Immature natural killer cell (primary cell): ENCODE measurements around the gene SLC4A4. TPM values are rescaled to one million over a fixed set of nuclear protein-coding genes. Genes with fewer than 3 reads are reported as not detected.
A peak's percentile ranks its signal among the peaks of the same experiment; 100 is the strongest.

Experiments used
- DNase-seq, 3 donors: peaks; one replicate each; pipeline ENCODE4 v3.0.0; 2022; ENCODE audit warnings: mixed read lengths in 1 of 3
- H3K27ac Mint-ChIP-seq, 6 donors: one replicate each; pipeline ENCODE4 v1.8.0; 2020; ENCODE audit warnings: mixed read lengths in 6 of 6, mild to moderate bottlenecking in 5 of 6, inconsistent platforms in 4 of 6, moderate library complexity in 3 of 6
- H3K27me3 Mint-ChIP-seq, 3 donors: one replicate each; pipeline ENCODE4 v1.8.0; 2020 to 2021; ENCODE audit warnings: low read depth in 3 of 3, mild to moderate bottlenecking in 3 of 3, mixed read lengths in 3 of 3, moderate library complexity in 3 of 3, inconsistent platforms in 1 of 3
- H3K36me3 Mint-ChIP-seq, 3 donors: one replicate each; pipeline ENCODE4 v1.8.0; 2020; ENCODE audit warnings: mixed read lengths in 3 of 3, inconsistent platforms in 2 of 3, mild to moderate bottlenecking in 2 of 3
- H3K4me1 Mint-ChIP-seq, 2 donors: one replicate each; pipeline ENCODE4 v1.8.0; 2020; ENCODE audit warnings: inconsistent platforms in 2 of 2, mild to moderate bottlenecking in 2 of 2, mixed read lengths in 2 of 2, moderate library complexity in 1 of 2
- H3K4me3 Mint-ChIP-seq, 5 donors: one replicate each; pipeline ENCODE4 v1.8.0; 2020; ENCODE audit warnings: mild to moderate bottlenecking in 5 of 5, mixed read lengths in 5 of 5, inconsistent platforms in 3 of 5, moderate library complexity in 3 of 5
- H3K9me3 Mint-ChIP-seq, 6 donors: one replicate each; pipeline ENCODE4 v1.8.0; 2020; ENCODE audit warnings: mild to moderate bottlenecking in 6 of 6, mixed read lengths in 6 of 6, inconsistent platforms in 4 of 6, moderate library complexity in 3 of 6
- polyA plus RNA-seq, 3 donors: library from polyadenylated mRNA; unstranded; fragments of 300-500 nt; fragmentation: Illumina TruSeq; gene quantifications; one replicate each; pipeline ENCODE4 v1.2.3, GENCODE V29; 2021

The SLC4A4 gene
- polyA plus RNA-seq, 3 donors from 2014 or later, result 4.4 to 8.0 (median 7.1) TPM

GRCh38 chr4:71474731-71475130 lies 135.9 kb downstream of the SLC4A4 start:
- H3K27me3 Mint-ChIP-seq, result peaks cover 0 to 2% (median 0%) of the 10 kb centered on the region in 3 donors
- peaks cover 18 to 31% (median 29%) of the 10 kb centered on the region in 3 donors for H3K36me3 Mint-ChIP-seq
- H3K4me3 Mint-ChIP-seq, result no peak overlapping the region
- no peak overlapping the region for H3K27ac Mint-ChIP-seq
- no peak for DNase-seq
- no peaks in the 10 kb centered on the region for H3K4me1 Mint-ChIP-seq
- no peaks in the 10 kb centered on the region for H3K9me3 Mint-ChIP-seq

GRCh38 chr4:71476240-71476639 lies 137.4 kb downstream of the SLC4A4 start:
- peaks cover 15 to 23% (median 21%) of the 10 kb centered on the region in 3 donors for H3K36me3 Mint-ChIP-seq
- no peak overlapping the region for H3K4me3 Mint-ChIP-seq
- DNase-seq, result no peak
- H3K9me3 Mint-ChIP-seq, result no peaks in the 10 kb centered on the region
- H3K27me3 Mint-ChIP-seq, result peaks cover 0 to 2% (median 0%) of the 10 kb centered on the region in 3 donors
- H3K4me1 Mint-ChIP-seq, result no peaks in the 10 kb centered on the region
- H3K27ac Mint-ChIP-seq, result peak overlapping the region in 1 of 6 donors; percentile 61

- no peak overlapping the region for H3K27ac Mint-ChIP-seq
- H3K9me3 Mint-ChIP-seq, result no peaks in the 10 kb centered on the region
- H3K27me3 Mint-ChIP-seq, result no peaks in the 10 kb centered on the region
- peaks cover 0 to 9% (median 4%) of the 10 kb centered on the region in 3 donors for H3K36me3 Mint-ChIP-seq
- H3K4me1 Mint-ChIP-seq, result peaks cover 0 to 3% of the 10 kb centered on the region in 2 donors
- H3K4me3 Mint-ChIP-seq, result no peak overlapping the region
- DNase-seq, result no peak
Observed at GRCh38 chr4:71486550-71487343, 147.9 kb downstream of the SLC4A4 start.

- no peak overlapping the region for H3K4me3 Mint-ChIP-seq
- no peaks in the 10 kb centered on the region for H3K27me3 Mint-ChIP-seq
- peaks cover 0 to 9% (median 4%) of the 10 kb centered on the region in 3 donors for H3K36me3 Mint-ChIP-seq
- no peak for DNase-seq
- H3K4me1 Mint-ChIP-seq, result peaks cover 0 to 3% of the 10 kb centered on the region in 2 donors
- H3K27ac Mint-ChIP-seq, result no peak overlapping the region
- H3K9me3 Mint-ChIP-seq, result no peaks in the 10 kb centered on the region
Observed at GRCh38 chr4:71487344-71487920, 148.6 kb downstream of the SLC4A4 start.

- Mint-ChIP-seq H3K27ac (no peak overlapping the region), H3K36me3 (peaks cover under 1 to 5% (median 2%) of the 10 kb centered on the region in 3 donors), H3K9me3 (peaks cover 0 to 1% (median 0%) of the 10 kb centered on the region in 6 donors), H3K4me1 (no peaks in the 10 kb centered on the region), H3K27me3 (no peaks in the 10 kb centered on the region), H3K4me3 (no peak overlapping the region)
- no peak for DNase-seq
Observed at GRCh38 chr4:71494539-71494938, 155.7 kb downstream of the SLC4A4 start.

GRCh38 chr4:71495454-71495853 lies 156.6 kb downstream of the SLC4A4 start:
- Mint-ChIP-seq H3K4me3 (no peak overlapping the region), H3K27ac (no peak overlapping the region), H3K27me3 (no peaks in the 10 kb centered on the region), H3K9me3 (peaks cover 0 to 1% (median 0%) of the 10 kb centered on the region in 6 donors), H3K36me3 (peaks cover 4 to 11% (median 8%) of the 10 kb centered on the region in 3 donors), H3K4me1 (no peaks in the 10 kb centered on the region)
- no peak for DNase-seq

- DNase-seq, result no peak
- H3K27me3 Mint-ChIP-seq, result no peaks in the 10 kb centered on the region
- peaks cover 4 to 11% (median 11%) of the 10 kb centered on the region in 3 donors for H3K36me3 Mint-ChIP-seq
- H3K9me3 Mint-ChIP-seq, result peaks cover 0 to 1% (median 0%) of the 10 kb centered on the region in 6 donors
- H3K4me3 Mint-ChIP-seq, result no peak overlapping the region
- H3K4me1 Mint-ChIP-seq, result no peaks in the 10 kb centered on the region
- H3K27ac Mint-ChIP-seq, result no peak overlapping the region
Observed at GRCh38 chr4:71497078-71497477, 158.3 kb downstream of the SLC4A4 start.

- H3K9me3 Mint-ChIP-seq, result peaks cover 0 to 1% (median 0%) of the 10 kb centered on the region in 6 donors
- H3K4me3 Mint-ChIP-seq, result no peak overlapping the region
- H3K27me3 Mint-ChIP-seq, result peaks cover 0 to 2% (median 0%) of the 10 kb centered on the region in 3 donors
- no peak for DNase-seq
- peaks cover 0 to under 1% of the 10 kb centered on the region in 2 donors for H3K4me1 Mint-ChIP-seq
- peak overlapping the region in 1 of 6 donors; percentile 25 for H3K27ac Mint-ChIP-seq
- H3K36me3 Mint-ChIP-seq, result peaks cover 4 to 11% (median 11%) of the 10 kb centered on the region in 3 donors
Observed at GRCh38 chr4:71498002-71498401, 159.2 kb downstream of the SLC4A4 start.

GRCh38 chr4:71498625-71499024 lies 159.8 kb downstream of the SLC4A4 start:
- Mint-ChIP-seq H3K36me3 (peaks cover 4 to 11% (median 11%) of the 10 kb centered on the region in 3 donors), H3K27ac (no peak overlapping the region), H3K9me3 (peaks cover 0 to under 1% (median 0%) of the 10 kb centered on the region in 6 donors), H3K4me1 (peaks cover 0 to 7% of the 10 kb centered on the region in 2 donors), H3K27me3 (peaks cover 0 to 2% (median 0%) of the 10 kb centered on the region in 3 donors), H3K4me3 (no peak overlapping the region)
- DNase-seq, result no peak

- H3K27me3 Mint-ChIP-seq, result peaks cover 0 to 2% (median 0%) of the 10 kb centered on the region in 3 donors
- H3K27ac Mint-ChIP-seq, result no peak overlapping the region
- H3K4me3 Mint-ChIP-seq, result no peak overlapping the region
- H3K4me1 Mint-ChIP-seq, result peaks cover 0 to 7% of the 10 kb centered on the region in 2 donors
- H3K36me3 Mint-ChIP-seq, result peaks cover 12 to 22% (median 15%) of the 10 kb centered on the region in 3 donors
- DNase-seq, result no peak
- peaks cover 0 to 3% (median 0%) of the 10 kb centered on the region in 6 donors for H3K9me3 Mint-ChIP-seq
Observed at GRCh38 chr4:71501992-71502391, 163.2 kb downstream of the SLC4A4 start.

GRCh38 chr4:71518283-71518989 lies 179.6 kb downstream of the SLC4A4 start:
- no peak for DNase-seq
- Mint-ChIP-seq H3K27me3 (peaks cover 0 to 2% (median 0%) of the 10 kb centered on the region in 3 donors), H3K36me3 (peaks cover 4 to 22% (median 5%) of the 10 kb centered on the region in 3 donors), H3K4me1 (peaks cover 6% of the 10 kb centered on the region in 2 donors), H3K9me3 (peaks cover 0 to 9% (median 6%) of the 10 kb centered on the region in 6 donors), H3K27ac (no peak overlapping the region), H3K4me3 (no peak overlapping the region)

GRCh38 chr4:71520308-71520707 lies 181.5 kb downstream of the SLC4A4 start:
- peaks cover 0 to 9% (median 4%) of the 10 kb centered on the region in 6 donors for H3K9me3 Mint-ChIP-seq
- H3K4me1 Mint-ChIP-seq, result peaks cover 6% of the 10 kb centered on the region in 2 donors
- no peak for DNase-seq
- H3K36me3 Mint-ChIP-seq, result peaks cover 4 to 17% (median 5%) of the 10 kb centered on the region in 3 donors
- H3K27ac Mint-ChIP-seq, result no peak overlapping the region
- peaks cover 0 to 2% (median 0%) of the 10 kb centered on the region in 3 donors for H3K27me3 Mint-ChIP-seq
- H3K4me3 Mint-ChIP-seq, result no peak overlapping the region

- DNase-seq, result no peak
- Mint-ChIP-seq H3K4me3 (no peak overlapping the region), H3K4me1 (peaks cover 6% of the 10 kb centered on the region in 2 donors), H3K36me3 (peaks cover 4 to 17% (median 5%) of the 10 kb centered on the region in 3 donors), H3K9me3 (peaks cover 0 to 9% (median 4%) of the 10 kb centered on the region in 6 donors), H3K27me3 (no peaks in the 10 kb centered on the region), H3K27ac (no peak overlapping the region)
Observed at GRCh38 chr4:71520850-71521249, 182.0 kb downstream of the SLC4A4 start.
